GM10248 (cell line): Measurements from ENCODE around the gene NPDC1.

Experiments used
- CTCF ChIA-PET: fragments of 300-600 bp; sonication (Branson Sonifier 250); formaldehyde crosslinking; extraction: SDS; loops from one replicate; lab custom pipeline; 2021; ENCODE audit warnings: antibody characterized with exemption; lab: Yijun Ruan, JAX
- POLR2A ChIA-PET: fragments of 350-650 bp; sonication (Branson Sonifier 250); formaldehyde crosslinking; extraction: SDS; loops from one replicate; lab custom pipeline; 2020; ENCODE audit warnings: antibody characterized with exemption; lab: Yijun Ruan, JAX
- DNase-seq: peaks from one replicate; pipeline ENCODE4 v3.0.0; 2012; ENCODE audit errors: extremely low spot score
- TF ChIP-seq, protein P1 (sequence below): IDR thresholded peaks from 2 replicates; pipeline ENCODE4 v1.5.1; 2012; ENCODE audit warnings: mild to moderate bottlenecking, low read depth; ENCODE audit errors: extremely low read depth, missing control alignments, control extremely low read depth

The NPDC1 gene

DNA sequence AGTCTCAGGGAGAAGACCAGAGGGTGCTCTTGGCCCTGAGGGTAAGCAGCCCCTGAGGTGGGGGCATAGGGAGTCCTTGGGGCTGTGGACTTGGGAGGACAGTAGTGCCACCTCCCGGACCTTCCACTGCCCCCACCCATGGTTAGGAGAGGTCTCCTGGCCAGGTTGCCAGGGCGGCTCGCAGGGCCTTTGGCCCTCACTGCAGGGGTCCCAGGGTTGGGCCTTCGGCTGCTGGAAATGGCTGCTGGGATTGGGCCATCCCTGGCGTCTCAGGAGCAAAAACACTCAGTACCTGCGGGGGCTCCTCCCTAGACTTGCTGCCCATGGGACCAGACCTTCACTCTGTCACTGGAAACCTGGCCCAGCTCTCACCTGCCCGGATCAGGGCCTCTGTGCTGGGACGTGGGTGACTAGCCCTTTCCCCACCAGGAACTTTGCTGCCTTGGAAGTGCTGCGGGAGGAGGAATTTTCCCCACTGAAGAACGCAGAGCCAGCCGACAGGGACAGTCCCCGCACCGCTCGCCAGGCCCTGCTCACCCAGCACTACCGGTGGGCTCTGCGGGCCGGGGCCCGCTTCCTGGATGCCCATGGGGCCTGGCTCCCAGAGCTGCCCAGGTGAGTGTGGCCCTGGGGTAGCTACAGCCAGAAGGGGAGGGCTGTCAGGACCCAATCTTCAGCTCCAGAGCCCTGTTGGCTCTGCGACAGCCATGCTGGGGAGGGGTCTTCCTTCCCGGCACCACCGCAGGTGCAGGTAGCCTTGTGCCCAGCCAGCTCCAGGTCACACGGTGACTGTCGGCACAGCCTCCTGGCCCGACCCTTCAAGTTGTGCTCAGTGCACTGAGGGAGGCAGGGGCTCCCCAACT, 34.5 kb upstream of the NPDC1 start:
- no peak for DNase-seq
- CTCF ChIA-PET: interaction anchor here (2.4 to 3.2 kb wide), 2 partner anchors 10 to 13 kb away, joined by 7 to 12 read pairs; partner anchors contain the start of gene SAPCD2
- TF ChIP-seq, protein P1, sequence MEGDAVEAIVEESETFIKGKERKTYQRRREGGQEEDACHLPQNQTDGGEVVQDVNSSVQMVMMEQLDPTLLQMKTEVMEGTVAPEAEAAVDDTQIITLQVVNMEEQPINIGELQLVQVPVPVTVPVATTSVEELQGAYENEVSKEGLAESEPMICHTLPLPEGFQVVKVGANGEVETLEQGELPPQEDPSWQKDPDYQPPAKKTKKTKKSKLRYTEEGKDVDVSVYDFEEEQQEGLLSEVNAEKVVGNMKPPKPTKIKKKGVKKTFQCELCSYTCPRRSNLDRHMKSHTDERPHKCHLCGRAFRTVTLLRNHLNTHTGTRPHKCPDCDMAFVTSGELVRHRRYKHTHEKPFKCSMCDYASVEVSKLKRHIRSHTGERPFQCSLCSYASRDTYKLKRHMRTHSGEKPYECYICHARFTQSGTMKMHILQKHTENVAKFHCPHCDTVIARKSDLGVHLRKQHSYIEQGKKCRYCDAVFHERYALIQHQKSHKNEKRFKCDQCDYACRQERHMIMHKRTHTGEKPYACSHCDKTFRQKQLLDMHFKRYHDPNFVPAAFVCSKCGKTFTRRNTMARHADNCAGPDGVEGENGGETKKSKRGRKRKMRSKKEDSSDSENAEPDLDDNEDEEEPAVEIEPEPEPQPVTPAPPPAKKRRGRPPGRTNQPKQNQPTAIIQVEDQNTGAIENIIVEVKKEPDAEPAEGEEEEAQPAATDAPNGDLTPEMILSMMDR: no peak
- POLR2A ChIA-PET: no interaction called here

DNA sequence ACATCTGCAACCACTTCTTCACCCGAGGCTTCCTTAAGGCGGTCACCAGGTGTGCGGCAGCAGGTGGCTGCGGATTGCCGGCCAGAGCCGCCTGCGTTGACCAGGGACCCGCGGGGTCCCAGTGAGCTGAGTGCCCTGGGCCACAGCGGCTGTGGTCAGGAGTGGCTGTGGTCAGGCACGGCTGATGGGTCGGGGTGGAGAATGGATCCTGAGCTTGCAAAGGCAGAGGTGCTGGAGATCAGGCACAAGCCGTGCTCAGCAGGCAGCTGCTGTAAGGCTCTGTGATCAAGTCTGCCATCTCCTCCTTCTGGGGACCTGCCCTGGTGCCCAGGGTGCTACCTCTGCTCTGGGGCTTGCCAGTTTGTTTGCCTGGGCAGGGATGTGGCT, 33.4 kb upstream of the NPDC1 start:
- DNase-seq: no peak
- ChIA-PET POLR2A (no interaction called here), CTCF (interaction anchor here (3.2 kb wide), 1 partner anchor 12 kb away, joined by 12 read pairs; no protein-coding TSS in a partner anchor)
- TF ChIP-seq, protein P1: no peak

DNA sequence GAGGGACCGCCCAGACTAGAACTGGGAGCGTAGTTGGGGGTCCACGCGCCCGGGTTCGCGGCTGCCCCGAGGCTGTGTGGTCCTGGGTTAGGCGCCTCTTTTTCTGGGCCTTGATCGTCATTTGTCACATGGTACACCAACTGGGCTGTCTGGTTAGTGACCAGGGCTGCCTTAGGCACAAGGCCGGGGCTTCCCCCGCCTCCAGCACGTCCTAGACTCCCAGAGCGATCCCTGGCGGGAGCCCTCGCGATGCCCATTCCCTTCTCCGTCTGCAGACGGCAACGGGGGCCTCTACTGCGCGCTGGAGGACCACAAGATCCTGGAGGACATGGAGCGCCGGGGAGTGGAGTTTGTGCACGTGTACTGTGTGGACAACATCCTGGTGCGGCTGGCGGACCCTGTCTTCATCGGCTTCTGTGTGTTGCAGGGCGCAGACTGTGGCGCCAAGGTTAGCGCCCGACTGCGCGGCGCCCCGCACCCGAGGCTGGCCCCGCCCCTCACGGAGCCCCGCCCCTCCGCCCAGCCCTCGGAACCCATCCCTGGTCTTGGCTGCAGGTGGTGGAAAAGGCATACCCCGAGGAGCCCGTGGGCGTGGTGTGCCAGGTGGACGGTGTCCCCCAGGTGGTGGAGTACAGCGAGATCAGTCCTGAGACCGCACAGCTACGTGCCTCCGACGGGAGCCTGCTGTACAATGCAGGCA, 32.9 kb upstream of the NPDC1 start:
- TF ChIP-seq, protein P1: no peak
- ChIA-PET CTCF (interaction anchor here (2.6 to 3.6 kb wide), 3 partner anchors 11 to 44 kb away, joined by 9 to 17 read pairs (median 12); no protein-coding TSS in a partner anchor), POLR2A (no interaction called here)
- DNase-seq: no peak

DNA sequence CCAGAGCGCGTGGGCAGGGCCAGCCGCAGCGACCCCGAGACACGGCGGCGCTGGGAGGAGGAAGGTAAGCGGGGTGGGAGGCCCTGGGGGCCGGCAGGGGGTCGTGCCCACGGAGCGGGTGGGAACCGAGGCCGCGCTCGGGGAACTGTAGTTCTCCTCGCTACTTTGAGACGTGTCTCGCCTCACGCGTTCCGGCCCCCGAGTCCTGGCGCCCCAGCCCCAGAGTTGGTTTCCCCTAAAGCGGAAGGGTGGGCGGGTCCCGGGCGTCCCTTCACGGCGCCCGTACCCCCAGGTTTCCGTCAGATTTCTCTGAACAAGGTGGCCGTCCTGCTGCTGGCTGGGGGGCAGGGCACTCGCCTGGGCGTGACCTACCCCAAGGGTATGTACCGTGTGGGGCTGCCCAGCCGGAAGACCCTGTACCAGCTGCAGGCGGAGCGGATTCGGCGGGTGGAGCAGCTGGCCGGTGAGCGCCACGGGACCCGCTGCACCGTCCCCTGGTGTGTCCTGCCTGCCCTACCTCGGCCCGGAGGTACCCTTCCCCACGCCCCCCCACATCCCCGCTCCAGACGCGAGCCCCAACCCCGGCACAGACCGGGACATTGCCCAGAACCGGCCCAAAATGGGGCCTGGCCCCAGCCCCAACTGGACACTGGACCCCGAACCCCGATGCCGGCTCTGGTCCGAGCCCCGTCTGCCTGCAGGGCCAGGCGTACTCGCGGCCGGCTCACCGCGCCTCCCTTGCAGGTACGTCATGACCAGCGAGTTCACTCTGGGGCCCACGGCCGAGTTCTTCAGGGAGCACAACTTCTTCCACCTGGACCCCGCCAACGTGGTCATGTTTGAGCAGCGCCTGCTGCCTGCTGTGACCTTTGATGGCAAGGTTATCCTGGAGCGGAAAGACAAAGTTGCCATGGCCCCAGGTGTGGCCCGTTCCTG, 32.0 kb upstream of the NPDC1 start:
- ChIA-PET POLR2A (interaction anchor here (0.5 to 0.6 kb wide), 2 partner anchors 158 to 341 kb away, joined by 4 to 6 read pairs; no protein-coding TSS in a partner anchor), CTCF (interaction anchor here (2.6 to 3.6 kb wide), 2 partner anchors 10 to 43 kb away, joined by 9 to 17 read pairs; no protein-coding TSS in a partner anchor)
- no peak for DNase-seq
- TF ChIP-seq, protein P1: no peak

DNA sequence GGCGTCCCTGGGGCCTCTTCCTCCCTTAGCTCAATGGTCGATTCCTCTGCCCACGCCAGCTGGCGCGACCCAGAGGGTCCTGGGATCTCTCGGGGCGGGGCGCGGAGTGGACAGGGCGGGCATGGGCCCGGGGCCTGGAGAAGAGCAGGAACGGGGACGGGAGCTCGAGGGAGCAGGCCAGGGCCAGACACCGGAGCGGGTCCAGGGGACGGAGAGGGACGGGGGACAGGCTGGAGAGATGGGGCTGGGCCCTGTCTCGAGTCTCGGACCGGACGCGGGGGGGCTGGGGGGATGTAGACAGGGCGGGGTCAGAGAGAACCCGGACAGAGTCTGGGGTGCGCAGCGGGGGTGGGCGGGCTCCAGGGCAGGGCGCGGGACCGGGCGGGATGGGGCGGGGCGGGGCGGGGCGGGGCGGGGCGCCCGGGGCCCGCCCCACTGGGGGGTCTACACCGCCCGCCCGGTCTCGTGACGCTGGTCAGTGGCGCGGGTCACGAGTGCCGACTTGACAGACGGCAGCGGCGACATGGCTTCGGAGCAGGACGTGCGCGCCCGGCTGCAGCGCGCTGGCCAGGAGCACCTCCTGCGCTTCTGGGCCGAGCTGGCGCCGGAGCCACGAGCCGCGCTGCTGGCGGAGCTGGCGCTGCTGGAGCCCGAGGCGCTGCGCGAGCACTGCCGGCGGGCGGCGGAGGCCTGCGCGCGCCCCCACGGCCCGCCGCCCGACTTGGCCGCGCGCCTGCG, 31.2 kb upstream of the NPDC1 start, which contains the start of gene UAP1L1:
TSS of gene UAP1L1 (plus strand) at position 508 of the 738 bp plus-strand sequence. CDS start at position 524, 16 bp downstream.
- POLR2A ChIA-PET: interaction anchor here (0.6 to 0.9 kb wide), 2 partner anchors 43 to 340 kb away, joined by 3 to 4 read pairs; no protein-coding TSS in a partner anchor
- TF ChIP-seq, protein P1: no peak
- peak; percentile 88 for DNase-seq
- CTCF ChIA-PET: interaction anchor here (1.0 to 3.6 kb wide), 10 partner anchors 9 to 160 kb away, joined by 3 to 17 read pairs (median 5); no protein-coding TSS in a partner anchor
